RWPE2 (cell line): ENCODE data around the gene WNT9B.

ENCODE experiments used
- ATAC-seq: fragments of 200-7000 bp; cut with Tn5 transposase; 3 replicates; pipeline ENCODE4 v1.9.1; 2021; ENCODE audit warnings: low read depth
- DNase-seq: peaks from one replicate; pipeline ENCODE4 v3.0.0-alpha.2; 2020; ENCODE audit warnings: low spot score
- H3K27ac ChIP-seq: fragments of 450-650 bp; 2 replicates; pipeline ENCODE4 v1.5.1; 2017; ENCODE audit warnings: mild to moderate bottlenecking; ENCODE audit not compliant: poor library complexity, severe bottlenecking
- H3K27me3 ChIP-seq: fragments of 250-450 bp; sonication (Bioruptor Pico); 2 replicates; pipeline ENCODE4 v1.5.1; 2021; ENCODE audit warnings: mild to moderate bottlenecking, moderate library complexity; ENCODE audit not compliant: insufficient read depth, poor library complexity, severe bottlenecking
- H3K36me3 ChIP-seq: fragments of 250-450 bp; sonication (Bioruptor Pico); 2 replicates; pipeline ENCODE4 v1.5.1; 2020; ENCODE audit warnings: low read depth, mild to moderate bottlenecking, moderate library complexity
- H3K4me1 ChIP-seq: fragments of 250-450 bp; sonication (Bioruptor Pico); 2 replicates; pipeline ENCODE4 v1.5.1; 2021; ENCODE audit warnings: mild to moderate bottlenecking, moderate library complexity; ENCODE audit not compliant: insufficient read depth, poor library complexity, severe bottlenecking
- H3K4me3 ChIP-seq: fragments of 250-450 bp; sonication (Bioruptor Pico); 2 replicates; pipeline ENCODE4 v1.5.1; 2021; ENCODE audit warnings: mild to moderate bottlenecking, moderate library complexity; ENCODE audit not compliant: severe bottlenecking
- H3K9me3 ChIP-seq: fragments of 250-450 bp; sonication (Bioruptor Pico); 2 replicates; pipeline ENCODE4 v1.5.1; 2021; ENCODE audit warnings: mild to moderate bottlenecking, moderate library complexity; ENCODE audit not compliant: severe bottlenecking
- TF ChIP-seq, protein P1 (sequence below): fragments of 450-650 bp; IDR thresholded peaks from one replicate; pipeline ENCODE4 v1.5.1; 2017; ENCODE audit warnings: mild to moderate bottlenecking, moderate library complexity; ENCODE audit not compliant: poor library complexity, severe bottlenecking

The WNT9B gene

GRCh38 chr17:46873941-46874645 lies 22.7 kb downstream of the WNT9B start:
- Histone ChIP-seq H3K4me1 (no peaks in the 10 kb centered on the region), H3K27ac (no peak overlapping the region), H3K27me3 (no peaks in the 10 kb centered on the region), H3K4me3 (no peak overlapping the region), H3K36me3 (no peaks in the 10 kb centered on the region), H3K9me3 (no peaks in the 10 kb centered on the region)
- TF ChIP-seq, protein P1, sequence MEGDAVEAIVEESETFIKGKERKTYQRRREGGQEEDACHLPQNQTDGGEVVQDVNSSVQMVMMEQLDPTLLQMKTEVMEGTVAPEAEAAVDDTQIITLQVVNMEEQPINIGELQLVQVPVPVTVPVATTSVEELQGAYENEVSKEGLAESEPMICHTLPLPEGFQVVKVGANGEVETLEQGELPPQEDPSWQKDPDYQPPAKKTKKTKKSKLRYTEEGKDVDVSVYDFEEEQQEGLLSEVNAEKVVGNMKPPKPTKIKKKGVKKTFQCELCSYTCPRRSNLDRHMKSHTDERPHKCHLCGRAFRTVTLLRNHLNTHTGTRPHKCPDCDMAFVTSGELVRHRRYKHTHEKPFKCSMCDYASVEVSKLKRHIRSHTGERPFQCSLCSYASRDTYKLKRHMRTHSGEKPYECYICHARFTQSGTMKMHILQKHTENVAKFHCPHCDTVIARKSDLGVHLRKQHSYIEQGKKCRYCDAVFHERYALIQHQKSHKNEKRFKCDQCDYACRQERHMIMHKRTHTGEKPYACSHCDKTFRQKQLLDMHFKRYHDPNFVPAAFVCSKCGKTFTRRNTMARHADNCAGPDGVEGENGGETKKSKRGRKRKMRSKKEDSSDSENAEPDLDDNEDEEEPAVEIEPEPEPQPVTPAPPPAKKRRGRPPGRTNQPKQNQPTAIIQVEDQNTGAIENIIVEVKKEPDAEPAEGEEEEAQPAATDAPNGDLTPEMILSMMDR, result no peak
- no peak for ATAC-seq
- no peak for DNase-seq

DNA sequence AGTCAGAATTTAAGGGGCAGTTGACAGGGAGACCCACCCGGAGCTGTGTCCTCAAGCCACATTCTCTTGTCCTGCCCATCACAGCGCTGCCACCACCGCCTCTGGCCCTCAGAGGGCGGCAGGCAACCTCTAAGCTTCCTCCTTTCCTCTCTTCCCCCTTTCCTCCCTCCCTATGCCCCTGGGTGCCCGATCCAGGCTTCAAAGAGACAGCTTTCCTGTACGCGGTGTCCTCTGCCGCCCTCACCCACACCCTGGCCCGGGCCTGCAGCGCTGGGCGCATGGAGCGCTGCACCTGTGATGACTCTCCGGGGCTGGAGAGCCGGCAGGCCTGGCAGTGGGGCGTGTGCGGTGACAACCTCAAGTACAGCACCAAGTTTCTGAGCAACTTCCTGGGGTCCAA lies 23.5 kb downstream of the WNT9B start:
- no peak for DNase-seq
- no peak overlapping the region for H3K27ac ChIP-seq
- no peaks in the 10 kb centered on the region for H3K36me3 ChIP-seq
- H3K4me3 ChIP-seq, result no peak overlapping the region
- H3K4me1 ChIP-seq, result no peaks in the 10 kb centered on the region
- TF ChIP-seq, protein P1, result no peak
- H3K27me3 ChIP-seq, result no peaks in the 10 kb centered on the region
- no peaks in the 10 kb centered on the region for H3K9me3 ChIP-seq
- ATAC-seq, result no peak

DNA sequence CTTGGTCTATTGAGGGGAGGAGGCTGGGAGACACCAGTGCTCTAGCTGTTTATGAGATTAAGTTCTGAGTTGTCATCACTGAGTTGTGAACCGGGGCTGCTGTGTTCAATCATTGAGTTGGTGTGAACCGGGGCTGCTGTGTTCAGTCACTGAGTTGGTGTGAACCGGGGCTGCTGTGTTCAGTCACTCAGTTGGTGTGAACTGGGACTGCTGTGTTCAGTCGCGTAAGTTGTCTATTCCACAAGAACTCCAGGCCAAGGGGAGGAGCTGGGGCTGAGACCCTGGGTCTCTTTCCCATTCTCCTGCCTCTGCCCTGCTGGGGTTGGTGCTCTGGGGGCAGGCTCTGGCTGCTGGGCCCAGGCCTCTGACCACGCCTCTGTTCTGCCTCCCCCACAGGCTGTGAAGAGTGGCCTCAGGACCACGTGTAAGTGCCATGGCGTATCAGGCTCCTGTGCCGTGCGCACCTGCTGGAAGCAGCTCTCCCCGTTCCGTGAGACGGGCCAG lies 24.5 kb downstream of the WNT9B start:
- H3K27ac ChIP-seq, result no peak overlapping the region
- ATAC-seq (no peak), DNase-seq (no peak)

DNA sequence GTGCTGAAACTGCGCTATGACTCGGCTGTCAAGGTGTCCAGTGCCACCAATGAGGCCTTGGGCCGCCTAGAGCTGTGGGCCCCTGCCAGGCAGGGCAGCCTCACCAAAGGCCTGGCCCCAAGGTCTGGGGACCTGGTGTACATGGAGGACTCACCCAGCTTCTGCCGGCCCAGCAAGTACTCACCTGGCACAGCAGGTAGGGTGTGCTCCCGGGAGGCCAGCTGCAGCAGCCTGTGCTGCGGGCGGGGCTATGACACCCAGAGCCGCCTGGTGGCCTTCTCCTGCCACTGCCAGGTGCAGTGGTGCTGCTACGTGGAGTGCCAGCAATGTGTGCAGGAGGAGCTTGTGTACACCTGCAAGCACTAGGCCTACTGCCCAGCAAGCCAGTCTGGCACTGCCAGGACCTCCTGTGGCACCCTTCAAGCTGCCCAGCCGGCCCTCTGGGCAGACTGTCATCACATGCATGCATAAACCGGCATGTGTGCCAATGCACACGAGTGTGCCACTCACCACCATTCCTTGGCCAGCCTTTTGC lies 25.0 kb downstream of the WNT9B start:
- no peaks in the 10 kb centered on the region for H3K36me3 ChIP-seq
- no peaks in the 10 kb centered on the region for H3K27me3 ChIP-seq
- no peak overlapping the region for H3K4me3 ChIP-seq
- no peaks in the 10 kb centered on the region for H3K9me3 ChIP-seq
- H3K27ac ChIP-seq, result no peak overlapping the region
- ATAC-seq (peak; percentile 91), DNase-seq (no peak)
- H3K4me1 ChIP-seq, result no peaks in the 10 kb centered on the region
- TF ChIP-seq, protein P1, result peak; percentile 55

More for the DNA sequence above, 24.5 kb downstream of the WNT9B start:
- Histone ChIP-seq H3K4me3 (no peak overlapping the region), H3K36me3 (no peaks in the 10 kb centered on the region), H3K27me3 (no peaks in the 10 kb centered on the region), H3K4me1 (no peaks in the 10 kb centered on the region), H3K9me3 (no peaks in the 10 kb centered on the region)
- TF ChIP-seq, protein P1, result no peak

DNA sequence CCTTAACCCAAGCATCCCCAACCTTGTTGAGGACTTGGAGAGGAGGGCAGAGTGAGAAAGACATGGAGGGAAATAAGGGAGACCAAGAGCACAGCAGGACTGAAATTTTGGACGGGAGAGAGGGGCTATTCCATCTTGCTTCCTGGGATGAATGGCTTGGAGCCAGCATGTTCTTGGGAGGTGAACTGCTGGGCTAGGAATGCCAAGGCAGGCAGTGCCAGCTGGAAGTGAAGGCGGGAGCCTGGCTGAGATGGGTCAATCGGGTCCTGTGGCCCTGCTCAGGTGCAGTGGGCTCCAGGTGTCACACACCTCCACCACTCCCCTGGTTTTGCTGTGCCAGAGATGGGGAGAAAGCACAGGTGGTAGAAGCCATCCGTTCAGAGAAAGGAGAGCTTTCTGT lies 25.5 kb downstream of the WNT9B start:
- Histone ChIP-seq H3K27me3 (no peaks in the 10 kb centered on the region), H3K27ac (no peak overlapping the region), H3K4me1 (no peaks in the 10 kb centered on the region), H3K4me3 (no peak overlapping the region), H3K36me3 (no peaks in the 10 kb centered on the region), H3K9me3 (no peaks in the 10 kb centered on the region)
- TF ChIP-seq, protein P1, result no peak
- ATAC-seq (no peak), DNase-seq (no peak)
